Transverse colon (tissue), 4 donors: ENCODE measurements around the gene PPARD. TPM values are rescaled to one million over a fixed set of nuclear protein-coding genes. Genes with fewer than 3 reads are reported as not detected.

Source experiments
- DNase-seq: peaks from one replicate; pipeline ENCODE4 v3.0.0-alpha.2; 2019
- H3K27ac ChIP-seq, 4 donors: fragments of 200-600 bp; sonication (generic); 2 replicates each; pipeline ENCODE4 v1.5.1; 2016 to 2018; ENCODE audit warnings: inconsistent platforms in 4 of 4
- H3K27me3 ChIP-seq: fragments of 200-600 bp; sonication (generic); 2 replicates; pipeline ENCODE4 v1.5.1; 2017; ENCODE audit warnings: inconsistent platforms
- H3K36me3 ChIP-seq, 4 donors: fragments of 200-600 bp; sonication (generic); 2 replicates each; pipeline ENCODE4 v1.5.1; 2017 to 2019; ENCODE audit warnings: inconsistent platforms in 4 of 4
- H3K4me1 ChIP-seq, 4 donors: fragments of 200-600 bp; sonication (generic); 2 replicates each; pipeline ENCODE4 v1.5.1; 2017 to 2020; ENCODE audit warnings: inconsistent platforms in 4 of 4
- H3K4me3 ChIP-seq, 4 donors: fragments of 200-600 bp; sonication (generic); 1 replicate in 1 of 4; 2 replicates in 3 of 4; pipeline versions ENCODE4 v1.5.1 to v1.6.1; 2017 to 2019; ENCODE audit warnings: inconsistent platforms in 4 of 4
- H3K9me3 ChIP-seq, 2 donors: fragments of 200-600 bp; sonication (generic); 2 replicates each; pipeline ENCODE4 v1.5.1; 2017 to 2019; ENCODE audit warnings: inconsistent platforms in 2 of 2
- CTCF ChIP-seq, 5 experiments: fragments of 200-600 bp in 3 of 5; fragments of 450-650 bp in 2 of 5; sonication (generic) in 3 of 5; IDR thresholded peaks; 1 replicate in 2 of 5; 2 replicates in 3 of 5; pipeline ENCODE4 v1.5.1; 2016 to 2017; ENCODE audit warnings: antibody characterized with exemption in 5 of 5, inconsistent platforms in 3 of 5, mild to moderate bottlenecking in 2 of 5, moderate library complexity in 1 of 5
- EP300 ChIP-seq: sonication (generic); formaldehyde crosslinking; IDR thresholded peaks from one replicate; pipeline ENCODE4 v1.6.1; 2017; ENCODE audit warnings: antibody characterized with exemption, low read depth
- POLR2A ChIP-seq: fragments of 450-650 bp; IDR thresholded peaks from one replicate; pipeline ENCODE4 v1.6.1; 2016; ENCODE audit warnings: antibody characterized with exemption, mild to moderate bottlenecking, moderate library complexity
- POLR2AphosphoS5 ChIP-seq, 3 donors: sonication (generic); formaldehyde crosslinking; IDR thresholded peaks; one replicate each; pipeline ENCODE4 v1.6.1; 2016; ENCODE audit warnings: antibody characterized with exemption in 3 of 3
- WGBS, 2 donors: methylation state at CpG; one replicate each; pipeline ENCODE4 v1.1.5; 2018; ENCODE audit warnings: low coverage in 1 of 2; 5-methylcytosine and 5-hydroxymethylcytosine counted together
- in situ Hi-C, 4 donors: fragments of 200-750 bp; cut with MboI; loops; one replicate each; pipeline versions ENCODE4 v1.15.0 to v1.15.1; 2017; ENCODE audit warnings: low sequenced_read_pairs in 3 of 4, low pct_ligation_motif_present in 1 of 4, low pct_unique_long_range_greater_than_20kb in 1 of 4
- intact Hi-C: fragments of 100-400 bp; cut with DNase I; formaldehyde crosslinking; loops from one replicate; pipeline ENCODE4 v1.15.1; 2023; ENCODE audit warnings: low total_unique reads
- total RNA-seq, 4 donors: library from RNA; depleted of rRNA; stranded (reverse); fragments of >200 nt; gene quantifications; one replicate each; pipeline ENCODE4 v1.1.0, GENCODE V29; 2016

PPARD gene
- total RNA-seq, 4 donors from 2014 or later, result 19.8 to 110 (median 29.3) TPM

DNA sequence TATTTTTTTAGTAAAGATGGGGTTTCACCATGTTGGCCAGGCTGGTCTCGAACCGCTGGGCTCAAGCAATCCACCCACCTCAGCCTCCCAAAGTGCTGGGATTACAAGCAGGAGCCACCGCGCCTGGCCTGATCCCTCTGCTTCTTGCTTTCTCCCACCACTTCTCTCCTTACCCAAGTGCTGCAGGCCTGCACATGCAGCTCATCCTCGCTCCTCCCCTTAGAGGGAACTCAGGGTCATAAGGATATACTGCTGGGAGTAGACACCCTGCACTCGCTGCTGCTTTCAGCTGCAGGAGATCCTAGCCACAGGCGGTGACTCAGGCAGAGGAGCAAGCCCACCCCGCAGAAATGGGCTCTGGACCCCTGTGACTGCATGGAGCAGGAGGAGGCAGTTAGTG, 69.7 kb downstream of the PPARD start:
- Histone ChIP-seq H3K9me3 (no peaks in the 10 kb centered on the region), H3K4me3 (no peak overlapping the region), H3K36me3 (peaks cover 0 to 11% (median 0%) of the 10 kb centered on the region in 4 donors), H3K27ac (no peak overlapping the region), H3K27me3 (no peaks in the 10 kb centered on the region), H3K4me1 (peaks cover 6 to 14% (median 10%) of the 10 kb centered on the region in 4 donors)
- in situ Hi-C loops, result no loop called here
- TF ChIP-seq POLR2A (no peak), CTCF (IDR thresholded peaks at IDR 0.05) (no peak), EP300 (no peak), POLR2AphosphoS5 (IDR thresholded peaks at IDR 0.05) (no peak)
- WGBS, 2 donors, result 94% methylated on average over 8 of the region's 8 CpGs; no CpG with 5 or more reads in 1 of the 2 donors
- no peak for DNase-seq
- intact Hi-C loops, result loop anchor here (10.0 kb wide), 1 partner anchor 57 kb away; no protein-coding TSS in a partner anchor

GRCh38 chr6:35413911-35414310, 71.6 kb downstream of the PPARD start:
- Histone ChIP-seq H3K9me3 (no peaks in the 10 kb centered on the region), H3K4me1 (peaks cover 11 to 30% (median 18%) of the 10 kb centered on the region in 4 donors), H3K4me3 (no peak overlapping the region), H3K36me3 (peaks cover 0 to 11% (median 0%) of the 10 kb centered on the region in 4 donors), H3K27ac (no peak overlapping the region), H3K27me3 (no peaks in the 10 kb centered on the region)
- 93 to 100% methylated on average over 2 to 6 of the region's 6 CpGs for WGBS, 2 donors
- TF ChIP-seq CTCF (IDR thresholded peaks at IDR 0.05) (no peak), POLR2AphosphoS5 (IDR thresholded peaks at IDR 0.05) (no peak), POLR2A (no peak), EP300 (no peak)
- intact Hi-C loops (loop anchor here (10.0 kb wide), 1 partner anchor 59 kb away; no protein-coding TSS in a partner anchor), in situ Hi-C loops (no loop called here)
- no peak for DNase-seq

DNA sequence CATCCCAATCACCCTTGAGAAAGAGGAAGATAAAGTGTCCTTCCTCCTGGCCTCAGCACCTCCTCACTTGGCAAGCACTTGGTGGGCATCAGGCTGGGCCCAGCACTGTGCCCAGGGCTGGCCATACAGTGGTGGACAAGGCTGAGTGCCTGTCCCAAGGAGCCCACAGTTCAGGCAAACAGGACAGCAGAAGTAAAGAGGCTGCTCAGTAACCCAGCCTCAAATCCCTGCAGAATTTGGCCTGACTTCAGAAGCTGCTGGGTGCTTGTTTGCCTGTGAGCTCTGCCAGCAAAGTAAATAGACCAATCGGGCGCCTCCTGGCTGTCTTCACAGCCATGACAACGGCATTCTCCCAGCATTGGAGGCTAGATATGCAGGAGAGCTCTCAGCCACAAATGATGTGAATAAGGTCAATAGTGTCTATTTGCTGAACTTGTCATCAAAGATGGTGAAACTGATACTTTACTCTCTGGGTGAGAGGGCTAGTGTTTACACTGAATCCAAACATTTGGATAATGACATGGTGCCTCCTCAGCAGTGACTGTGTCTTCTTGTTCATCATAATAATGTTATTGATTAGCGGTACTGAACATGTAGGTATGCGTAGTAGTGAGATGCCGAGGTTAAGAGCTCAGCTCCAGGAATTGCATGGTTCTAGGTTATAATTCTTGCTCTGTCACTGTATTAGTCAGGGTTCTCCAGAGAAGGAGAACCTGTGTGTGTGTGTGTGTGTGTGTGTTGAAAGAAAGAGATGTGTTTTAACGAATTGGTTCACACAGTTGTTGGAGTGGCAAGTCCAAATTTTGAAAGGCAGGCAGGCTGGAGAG, 72.9 kb downstream of the PPARD start:
- no peaks in the 10 kb centered on the region for H3K27me3 ChIP-seq
- intact Hi-C loops (loop anchor here (10.0 kb wide), 1 partner anchor 60 kb away; no protein-coding TSS in a partner anchor), in situ Hi-C loops (no loop called here)
- DNase-seq, result peak; percentile 72
- peaks cover 0 to 11% (median 0%) of the 10 kb centered on the region in 4 donors for H3K36me3 ChIP-seq
- no peaks in the 10 kb centered on the region for H3K9me3 ChIP-seq
- TF ChIP-seq EP300 (no peak), CTCF (IDR thresholded peaks at IDR 0.05) (peak; percentile 40 to 66 (median 59))
- peak overlapping the region in 1 of 4 donors; percentile 23 for H3K27ac ChIP-seq
- no peak overlapping the region for H3K4me3 ChIP-seq
- H3K4me1 ChIP-seq, result peaks cover 11 to 38% (median 18%) of the 10 kb centered on the region in 4 donors
- 52 to 95% methylated on average over 4 to 7 of the region's 7 CpGs for WGBS, 2 donors

GRCh38 chr6:35417979-35418661, 75.8 kb downstream of the PPARD start:
- Histone ChIP-seq H3K9me3 (no peaks in the 10 kb centered on the region), H3K27ac (peak overlapping the region; percentile 28 to 54 (median 34)), H3K27me3 (no peaks in the 10 kb centered on the region), H3K4me1 (peaks cover 11 to 38% (median 18%) of the 10 kb centered on the region in 4 donors), H3K36me3 (peaks cover 0 to 16% (median 3%) of the 10 kb centered on the region in 4 donors), H3K4me3 (no peak overlapping the region)
- DNase-seq, result peak; percentile 64
- WGBS, 2 donors, result 28 to 58% methylated on average over 8 to 14 of the region's 14 CpGs
- in situ Hi-C loops (no loop called here), intact Hi-C loops (loop anchor here (10.0 kb wide), 1 partner anchor 63 kb away; no protein-coding TSS in a partner anchor)
- TF ChIP-seq CTCF (IDR thresholded peaks at IDR 0.05) (no peak), POLR2A (no peak), POLR2AphosphoS5 (IDR thresholded peaks at IDR 0.05) (peak in 1 of 3 donors; percentile 16), EP300 (no peak)
